Lower lobe of right lung (tissue), 2 donors: ENCODE measurements around the gene BAZ2B. TPM values are rescaled to one million over a fixed set of nuclear protein-coding genes. Genes with fewer than 3 reads are reported as not detected.
"Not testable (repeated sequence)": the region's sequence is repeated elsewhere in the genome, so short reads cannot be mapped to it uniquely, and the experiment has no call there.

Source experiments
- ATAC-seq, 2 donors: fragments of 200-7000 bp; cut with Tn5 transposase; one replicate each; pipeline ENCODE4 v1.9.1; 2020 to 2022; ENCODE audit warnings: mild to moderate bottlenecking in 2 of 2, moderate library complexity in 2 of 2
- DNase-seq: peaks from one replicate; pipeline ENCODE4 v3.0.0-alpha.2; 2020
- H3K27ac ChIP-seq: fragments of 200-600 bp; one replicate; pipeline ENCODE4 v1.8.0; 2022
- H3K27me3 ChIP-seq: fragments of 200-600 bp; one replicate; pipeline ENCODE4 v1.8.0; 2022; ENCODE audit warnings: low read depth
- H3K36me3 ChIP-seq: fragments of 200-600 bp; one replicate; pipeline ENCODE4 v1.8.0; 2022; ENCODE audit warnings: mild to moderate bottlenecking
- H3K4me1 ChIP-seq: fragments of 200-600 bp; one replicate; pipeline ENCODE4 v1.8.0; 2022
- H3K4me3 ChIP-seq: fragments of 200-600 bp; one replicate; pipeline ENCODE4 v1.8.0; 2022; ENCODE audit warnings: mild to moderate bottlenecking
- H3K9me3 ChIP-seq: fragments of 200-600 bp; one replicate; pipeline ENCODE4 v1.8.0; 2022
- intact Hi-C: fragments of 100-400 bp; cut with DNase I; formaldehyde crosslinking; loops from one replicate; pipeline ENCODE4 v1.11.0; 2022
- total RNA-seq: library from RNA; stranded (reverse); fragmentation: NEBNext Ultra II Directional; extraction: Animal tissue kit (Norgen Biotek cat#: 25700); gene quantifications from one replicate; pipeline ENCODE4 v1.2.1, GENCODE V29; 2021
- TF ChIP-seq, protein P1 (sequence below): fragments of 200-600 bp; IDR thresholded peaks from one replicate; pipeline ENCODE4 v1.8.0; 2022; ENCODE audit warnings: antibody characterized with exemption, mild to moderate bottlenecking
- donor health status: DM: no; HTN: yes; CAD: no; lungs with severe emphysema.

The BAZ2B gene
- total RNA-seq, 1 donor from 2014 or later = 97.4 TPM

DNA sequence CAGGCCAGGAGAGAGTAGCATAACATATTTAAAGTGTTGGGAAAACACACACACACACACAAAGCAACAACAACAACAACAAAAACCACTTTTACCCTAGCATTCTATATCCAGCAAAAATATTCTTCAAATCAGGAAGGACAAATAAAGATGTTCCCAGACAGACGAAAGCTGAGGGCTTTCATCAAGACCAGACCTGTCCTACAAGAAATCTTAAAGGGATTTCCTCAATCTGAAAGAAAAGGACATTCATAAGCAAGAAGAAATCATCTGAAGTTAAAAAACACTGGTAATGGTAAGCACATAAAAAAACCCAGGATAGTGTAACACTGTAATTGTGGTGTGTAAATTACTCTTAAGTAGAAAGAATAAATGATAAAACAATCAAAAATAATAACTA is 22.7 kb upstream of the BAZ2B start:
- Histone ChIP-seq H3K27ac (no peak overlapping the region), H3K4me3 (no peak overlapping the region), H3K27me3 (no peaks in the 10 kb centered on the region), H3K4me1 (peaks cover 6% of the 10 kb centered on the region), H3K9me3 (peaks cover 8% of the 10 kb centered on the region), H3K36me3 (no peaks in the 10 kb centered on the region)
- ATAC-seq = no peak
- DNase-seq = no peak
- TF ChIP-seq, protein P1, sequence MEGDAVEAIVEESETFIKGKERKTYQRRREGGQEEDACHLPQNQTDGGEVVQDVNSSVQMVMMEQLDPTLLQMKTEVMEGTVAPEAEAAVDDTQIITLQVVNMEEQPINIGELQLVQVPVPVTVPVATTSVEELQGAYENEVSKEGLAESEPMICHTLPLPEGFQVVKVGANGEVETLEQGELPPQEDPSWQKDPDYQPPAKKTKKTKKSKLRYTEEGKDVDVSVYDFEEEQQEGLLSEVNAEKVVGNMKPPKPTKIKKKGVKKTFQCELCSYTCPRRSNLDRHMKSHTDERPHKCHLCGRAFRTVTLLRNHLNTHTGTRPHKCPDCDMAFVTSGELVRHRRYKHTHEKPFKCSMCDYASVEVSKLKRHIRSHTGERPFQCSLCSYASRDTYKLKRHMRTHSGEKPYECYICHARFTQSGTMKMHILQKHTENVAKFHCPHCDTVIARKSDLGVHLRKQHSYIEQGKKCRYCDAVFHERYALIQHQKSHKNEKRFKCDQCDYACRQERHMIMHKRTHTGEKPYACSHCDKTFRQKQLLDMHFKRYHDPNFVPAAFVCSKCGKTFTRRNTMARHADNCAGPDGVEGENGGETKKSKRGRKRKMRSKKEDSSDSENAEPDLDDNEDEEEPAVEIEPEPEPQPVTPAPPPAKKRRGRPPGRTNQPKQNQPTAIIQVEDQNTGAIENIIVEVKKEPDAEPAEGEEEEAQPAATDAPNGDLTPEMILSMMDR = no peak
- intact Hi-C loops = no loop called here

DNA sequence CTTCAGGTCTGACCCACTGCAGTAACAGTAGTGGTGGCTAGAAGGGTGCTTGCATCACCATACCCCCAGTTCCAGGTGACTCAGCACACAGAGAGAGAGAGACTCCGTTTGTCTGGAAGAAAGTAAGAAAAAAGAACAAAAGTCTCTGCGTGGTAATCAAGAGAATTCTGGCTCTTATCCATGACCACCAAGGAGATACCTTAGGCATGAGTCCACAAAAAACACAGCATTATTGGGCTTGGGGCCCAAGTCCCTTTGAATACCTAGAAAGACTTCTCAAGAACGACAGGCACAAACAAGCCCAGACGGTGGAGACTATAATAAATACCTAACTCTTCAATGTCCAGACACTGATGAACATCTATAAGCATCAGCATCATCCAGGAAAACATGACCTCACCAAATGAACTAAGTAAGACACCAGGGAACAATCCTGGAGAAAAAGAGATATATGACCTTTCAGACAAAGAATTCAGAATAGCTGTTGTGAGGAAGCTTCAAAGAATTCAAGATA is 21.7 kb upstream of the BAZ2B start:
- ATAC-seq = no peak

GRCh38 chr2:159637240-159637639 is 20.9 kb upstream of the BAZ2B start:
- no peaks in the 10 kb centered on the region for H3K27me3 ChIP-seq
- TF ChIP-seq, protein P1 = no peak
- intact Hi-C loops = no loop called here
- H3K9me3 ChIP-seq = peaks cover 8% of the 10 kb centered on the region
- no peak overlapping the region for H3K27ac ChIP-seq
- no peak for ATAC-seq
- no peak for DNase-seq
- no peaks in the 10 kb centered on the region for H3K36me3 ChIP-seq
- H3K4me3 ChIP-seq = no peak overlapping the region
- peaks cover 6% of the 10 kb centered on the region for H3K4me1 ChIP-seq

More for the DNA sequence above, 21.7 kb upstream of the BAZ2B start:
- H3K4me1 ChIP-seq = peaks cover 6% of the 10 kb centered on the region
- TF ChIP-seq, protein P1 = no peak
- H3K4me3 ChIP-seq = no peak overlapping the region
- no peak for DNase-seq
- no peaks in the 10 kb centered on the region for H3K27me3 ChIP-seq
- no peak overlapping the region for H3K27ac ChIP-seq
- no peaks in the 10 kb centered on the region for H3K36me3 ChIP-seq
- H3K9me3 ChIP-seq = peaks cover 8% of the 10 kb centered on the region
- intact Hi-C loops = no loop called here

GRCh38 chr2:159635006-159635789 is 18.9 kb upstream of the BAZ2B start:
- peaks cover 6% of the 10 kb centered on the region for H3K4me1 ChIP-seq
- no peaks in the 10 kb centered on the region for H3K27me3 ChIP-seq
- H3K36me3 ChIP-seq = no peaks in the 10 kb centered on the region
- DNase-seq (no peak), ATAC-seq (peak in 1 of 2 donors; percentile 39)
- H3K27ac ChIP-seq = peak overlapping the region; percentile 5
- no peak overlapping the region for H3K4me3 ChIP-seq
- intact Hi-C loops = no loop called here
- TF ChIP-seq, protein P1 = no peak
- H3K9me3 ChIP-seq = peaks cover 6% of the 10 kb centered on the region

- Histone ChIP-seq H3K4me1 (peaks cover 6% of the 10 kb centered on the region), H3K36me3 (no peaks in the 10 kb centered on the region), H3K27ac (no peak overlapping the region), H3K9me3 (no peaks in the 10 kb centered on the region), H3K4me3 (no peak overlapping the region), H3K27me3 (no peaks in the 10 kb centered on the region)
- intact Hi-C loops = no loop called here
- TF ChIP-seq, protein P1 = no peak
- DNase-seq (no peak), ATAC-seq (no peak)
These were observed 16.9 kb upstream of the BAZ2B start for GRCh38 chr2:159633219-159633618.

DNA sequence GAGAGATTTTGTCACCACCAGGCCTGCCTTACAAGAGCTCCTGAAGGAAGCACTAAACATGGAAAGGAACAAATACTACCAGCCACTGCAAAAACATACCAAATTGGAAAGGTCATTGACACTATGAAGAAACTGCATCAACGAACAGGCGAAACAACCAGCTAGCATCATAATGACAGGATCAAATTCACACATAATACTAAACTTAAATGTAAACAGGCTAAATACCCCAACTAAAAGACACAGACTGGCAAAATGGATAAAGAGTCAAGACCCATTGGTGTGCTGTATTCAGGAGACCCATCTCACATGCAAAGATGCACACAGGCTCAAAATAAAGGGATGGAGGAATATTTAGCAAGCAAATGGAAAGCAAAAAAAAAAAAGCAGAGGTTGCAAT is 9.3 kb upstream of the BAZ2B start:
- H3K9me3 ChIP-seq, H3K36me3 ChIP-seq, intact Hi-C loops, H3K27me3 ChIP-seq, H3K4me3 ChIP-seq, H3K27ac ChIP-seq, ATAC-seq, H3K4me1 ChIP-seq, DNase-seq: not testable (repeated sequence)
